Activated T-cell treated with anti-CD3 and anti-CD28 coated beads for 24 hours (primary cell): Measurements from ENCODE around the gene ACAD8.
"Not testable (repeated sequence)": the region's sequence is repeated elsewhere in the genome, so short reads cannot be mapped to it uniquely, and the experiment has no call there.

Experiments
- DNase-seq: peaks from one replicate; pipeline ENCODE4 v3.0.0-alpha.2; 2020; ENCODE audit warnings: low read depth

Gene ACAD8

GRCh38 chr11:134267461-134267860 lies 14.1 kb downstream of the ACAD8 start:
- DNase-seq: no peak

- no peak for DNase-seq
Observed at GRCh38 chr11:134267966-134268365, 14.6 kb downstream of the ACAD8 start.

GRCh38 chr11:134270250-134270714 lies 16.9 kb downstream of the ACAD8 start:
- DNase-seq: no peak

GRCh38 chr11:134271978-134272377 lies 18.6 kb downstream of the ACAD8 start:
- DNase-seq: no peak

- DNase-seq: no peak
Observed at GRCh38 chr11:134272381-134273316, 19.3 kb downstream of the ACAD8 start.

GRCh38 chr11:134273317-134273712 lies 19.9 kb downstream of the ACAD8 start:
- DNase-seq: no peak

- no peak for DNase-seq
Observed at GRCh38 chr11:134275188-134275533, 21.8 kb downstream of the ACAD8 start.

GRCh38 chr11:134275534-134276395 lies 22.4 kb downstream of the ACAD8 start, which contains the start of gene GLB1L3:
GLB1L3 (plus strand) TSS chr11:134276379; CDS start chr11:134276741, 362 bp downstream.
- peak; percentile 72 for DNase-seq

- no peak for DNase-seq
Observed at GRCh38 chr11:134276396-134277182, 23.2 kb downstream of the ACAD8 start.

GRCh38 chr11:134277183-134278001 lies 24.0 kb downstream of the ACAD8 start:
- DNase-seq: no peak

- no peak for DNase-seq
Observed at GRCh38 chr11:134278356-134278755, 25.0 kb downstream of the ACAD8 start.

GRCh38 chr11:134281635-134282034 lies 28.3 kb downstream of the ACAD8 start:
- DNase-seq: not testable (repeated sequence)

- DNase-seq: no peak
Observed at GRCh38 chr11:134282121-134283045, 29.0 kb downstream of the ACAD8 start.

GRCh38 chr11:134283461-134284230 lies 30.3 kb downstream of the ACAD8 start:
- DNase-seq: no peak

GRCh38 chr11:134284349-134284748 lies 31.0 kb downstream of the ACAD8 start:
- DNase-seq: not testable (repeated sequence)

GRCh38 chr11:134287561-134287960 lies 34.2 kb downstream of the ACAD8 start:
- no peak for DNase-seq

- DNase-seq: no peak
Observed at GRCh38 chr11:134288486-134288885, 35.1 kb downstream of the ACAD8 start.

- no peak for DNase-seq
Observed at GRCh38 chr11:134289167-134289566, 35.8 kb downstream of the ACAD8 start.

GRCh38 chr11:134289789-134290188 lies 36.4 kb downstream of the ACAD8 start:
- DNase-seq: no peak
